Peyer's patch (tissue), 4 donors: ENCODE data around the gene TSR2. TPM values are rescaled to one million over a fixed set of nuclear protein-coding genes. Genes with fewer than 3 reads are reported as not detected.

ENCODE experiments used
- DNase-seq, 3 donors: peaks; one replicate each; pipeline ENCODE4 v3.0.0-alpha.2; 2017 to 2019
- H3K27ac ChIP-seq, 4 donors: fragments of 200-600 bp; sonication (generic); one replicate each; pipeline ENCODE4 v1.5.1; 2016 to 2019
- H3K27me3 ChIP-seq, 2 donors: fragments of 200-600 bp; sonication (generic); one replicate each; pipeline ENCODE4 v1.5.1; 2019
- H3K36me3 ChIP-seq, 3 donors: fragments of 200-600 bp; sonication (generic); one replicate each; pipeline ENCODE4 v1.5.1; 2016 to 2019
- H3K4me1 ChIP-seq, 4 donors: fragments of 200-600 bp; sonication (generic); one replicate each; pipeline ENCODE4 v1.5.1; 2016 to 2019
- H3K4me3 ChIP-seq, 4 donors: fragments of 200-600 bp; sonication (generic); 1 replicate in 3 of 4; 2 replicates in 1 of 4; pipeline ENCODE4 v1.5.1; 2016 to 2019; ENCODE audit warnings: mild to moderate bottlenecking in 1 of 4
- H3K9me3 ChIP-seq, 4 donors: fragments of 200-600 bp; sonication (generic); one replicate each; pipeline ENCODE4 v1.5.1; 2016 to 2019; ENCODE audit warnings: mild to moderate bottlenecking in 1 of 4
- POLR2A ChIP-seq, 2 donors: fragments of 450-650 bp; IDR thresholded peaks; one replicate each; pipeline ENCODE4 v1.5.1; 2017; ENCODE audit warnings: antibody characterized with exemption in 2 of 2, mild to moderate bottlenecking in 2 of 2, moderate library complexity in 2 of 2
- total RNA-seq, 4 donors: library from RNA; depleted of rRNA; stranded (reverse); fragments of >200 nt; gene quantifications; one replicate each; pipeline ENCODE4 v1.1.0, GENCODE V29; 2016
- TF ChIP-seq, protein P1 (sequence below), 6 experiments: fragments of 450-650 bp in 4 of 6; fragments of 200-600 bp in 2 of 6; sonication (generic) in 1 of 6; IDR thresholded peaks; one replicate each; pipeline ENCODE4 v1.5.1; 2017 to 2019; ENCODE audit warnings: antibody characterized with exemption in 6 of 6, mild to moderate bottlenecking in 3 of 6, moderate library complexity in 1 of 6

Gene TSR2
- total RNA-seq: 10 to 100 TPM in 3 of 4 donors, 1 to 10 TPM in 1; 7.9 to 38.8 (median 15.0) TPM

DNA sequence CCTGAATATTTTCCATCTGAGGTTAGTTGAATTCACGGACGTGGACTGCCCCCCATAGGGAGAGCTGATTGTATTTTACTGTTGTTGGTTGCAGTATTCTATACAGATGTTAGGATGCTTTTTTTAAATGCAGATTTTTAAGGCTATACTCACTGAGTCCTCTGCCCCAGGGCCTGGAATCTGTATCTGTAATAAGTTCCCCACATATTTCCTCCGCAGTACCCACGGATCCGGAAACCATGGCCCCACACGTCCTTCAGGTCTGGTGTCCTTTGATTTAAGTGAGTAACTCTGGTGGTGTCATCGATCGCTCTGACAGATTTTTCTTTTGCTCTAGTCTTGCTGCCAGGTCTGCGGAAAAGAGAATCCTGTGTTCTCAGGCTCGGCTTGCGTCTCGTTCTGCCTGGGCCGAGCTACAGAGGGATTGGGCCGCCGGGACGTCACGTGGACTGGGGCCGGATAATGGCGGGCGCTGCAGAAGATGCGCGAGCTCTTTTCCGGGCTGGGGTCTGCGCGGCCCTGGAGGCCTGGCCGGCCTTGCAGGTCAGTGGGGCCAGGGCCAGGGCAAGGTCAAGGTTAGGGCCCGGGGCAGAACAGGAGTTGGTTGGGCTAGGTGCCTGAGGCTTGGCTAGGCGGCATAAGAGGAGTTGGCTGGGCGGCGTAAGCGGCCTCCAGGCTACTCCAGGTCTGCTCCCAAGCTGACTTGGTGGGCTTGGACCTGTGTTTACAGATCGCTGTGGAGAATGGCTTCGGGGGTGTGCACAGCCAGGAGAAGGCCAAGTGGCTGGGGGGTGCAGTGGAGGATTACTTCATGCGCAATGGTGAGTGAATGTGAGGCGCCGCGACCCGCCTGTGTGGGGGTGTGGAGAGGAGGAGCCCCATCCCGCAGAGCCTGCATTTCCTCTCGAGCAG is at the start of gene TSR2:
TSR2 (plus strand) TSS at position 445 of the 912 bp plus-strand sequence; CDS start at position 463, 18 bp downstream.
- no peaks in the 10 kb centered on the region for H3K9me3 ChIP-seq
- H3K4me3 ChIP-seq: peak within 1 kb of the TSS; percentile 73 to 94 (median 76)
- peak; percentile 78 to 91 (median 79) for DNase-seq
- H3K4me1 ChIP-seq: peaks cover 0 to 10% (median 4%) of the 10 kb centered on the region in 4 donors
- no peaks in the 10 kb centered on the region for H3K27me3 ChIP-seq
- H3K36me3 ChIP-seq: no peaks in the 10 kb centered on the region
- peak within 1 kb of the TSS; percentile 32 to 78 (median 51) for H3K27ac ChIP-seq
- TF ChIP-seq POLR2A (IDR thresholded peaks at IDR 0.05): peak; percentile 26 to 32
- TF ChIP-seq, protein P1, sequence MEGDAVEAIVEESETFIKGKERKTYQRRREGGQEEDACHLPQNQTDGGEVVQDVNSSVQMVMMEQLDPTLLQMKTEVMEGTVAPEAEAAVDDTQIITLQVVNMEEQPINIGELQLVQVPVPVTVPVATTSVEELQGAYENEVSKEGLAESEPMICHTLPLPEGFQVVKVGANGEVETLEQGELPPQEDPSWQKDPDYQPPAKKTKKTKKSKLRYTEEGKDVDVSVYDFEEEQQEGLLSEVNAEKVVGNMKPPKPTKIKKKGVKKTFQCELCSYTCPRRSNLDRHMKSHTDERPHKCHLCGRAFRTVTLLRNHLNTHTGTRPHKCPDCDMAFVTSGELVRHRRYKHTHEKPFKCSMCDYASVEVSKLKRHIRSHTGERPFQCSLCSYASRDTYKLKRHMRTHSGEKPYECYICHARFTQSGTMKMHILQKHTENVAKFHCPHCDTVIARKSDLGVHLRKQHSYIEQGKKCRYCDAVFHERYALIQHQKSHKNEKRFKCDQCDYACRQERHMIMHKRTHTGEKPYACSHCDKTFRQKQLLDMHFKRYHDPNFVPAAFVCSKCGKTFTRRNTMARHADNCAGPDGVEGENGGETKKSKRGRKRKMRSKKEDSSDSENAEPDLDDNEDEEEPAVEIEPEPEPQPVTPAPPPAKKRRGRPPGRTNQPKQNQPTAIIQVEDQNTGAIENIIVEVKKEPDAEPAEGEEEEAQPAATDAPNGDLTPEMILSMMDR (IDR thresholded peaks at IDR 0.05): no peak

DNA sequence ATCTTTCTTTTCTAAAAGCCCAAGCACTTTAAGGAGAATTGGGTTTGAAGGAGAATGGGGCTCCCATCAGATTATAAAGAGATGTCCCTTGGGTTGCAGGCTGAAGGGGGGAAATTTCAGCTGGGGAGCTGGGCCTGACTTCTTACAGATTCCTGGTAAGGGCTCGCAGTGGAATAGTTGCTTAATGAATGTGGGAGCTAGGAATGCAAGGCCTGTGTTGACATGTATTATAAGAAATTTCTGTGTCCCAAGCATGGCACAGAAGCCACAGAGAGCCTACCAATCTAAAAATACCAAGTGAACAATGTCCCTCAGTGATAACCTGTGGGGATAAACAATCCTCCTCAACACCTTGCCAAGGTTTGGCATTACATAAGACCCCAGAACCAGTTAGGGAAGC is 43.1 kb upstream of the TSR2 start:
- Histone ChIP-seq H3K4me3 (no peak overlapping the region), H3K4me1 (no peaks in the 10 kb centered on the region), H3K27me3 (no peaks in the 10 kb centered on the region), H3K36me3 (no peaks in the 10 kb centered on the region), H3K9me3 (no peaks in the 10 kb centered on the region), H3K27ac (no peak overlapping the region)
- DNase-seq: no peak
- TF ChIP-seq, protein P1 (IDR thresholded peaks at IDR 0.05): no peak
- TF ChIP-seq POLR2A (IDR thresholded peaks at IDR 0.05): no peak

DNA sequence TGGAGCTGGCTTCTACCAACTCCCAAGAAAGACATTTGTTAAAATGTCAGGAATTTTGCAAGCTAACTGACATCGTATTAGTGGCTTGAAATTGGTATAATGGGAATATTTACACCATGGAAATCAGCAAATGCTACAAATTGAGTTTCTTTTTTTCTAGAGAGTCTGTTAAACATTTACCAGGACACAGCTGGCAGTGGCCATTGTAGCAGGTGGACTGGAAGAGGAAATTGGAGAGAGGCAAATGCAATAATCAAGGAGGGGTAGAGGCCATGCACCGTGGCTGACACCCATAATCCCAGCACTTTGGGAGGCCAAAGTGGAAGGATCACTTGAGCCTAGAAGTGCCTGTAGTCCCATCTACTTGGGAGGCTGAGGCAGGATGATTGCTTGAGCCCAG is 32.9 kb upstream of the TSR2 start:
- Histone ChIP-seq H3K27ac (no peak overlapping the region), H3K4me1 (no peaks in the 10 kb centered on the region), H3K9me3 (no peaks in the 10 kb centered on the region), H3K27me3 (no peaks in the 10 kb centered on the region), H3K4me3 (no peak overlapping the region), H3K36me3 (no peaks in the 10 kb centered on the region)
- no peak for DNase-seq
- TF ChIP-seq, protein P1 (IDR thresholded peaks at IDR 0.05): no peak
- no peak for TF ChIP-seq POLR2A (IDR thresholded peaks at IDR 0.05)

GRCh38 chrX:54411732-54412131 is 28.5 kb upstream of the TSR2 start:
- Histone ChIP-seq H3K27me3 (no peaks in the 10 kb centered on the region), H3K27ac (no peak overlapping the region), H3K36me3 (no peaks in the 10 kb centered on the region), H3K9me3 (no peaks in the 10 kb centered on the region), H3K4me1 (no peaks in the 10 kb centered on the region), H3K4me3 (no peak overlapping the region)
- TF ChIP-seq POLR2A (IDR thresholded peaks at IDR 0.05): no peak
- TF ChIP-seq, protein P1 (IDR thresholded peaks at IDR 0.05): no peak
- DNase-seq: no peak

DNA sequence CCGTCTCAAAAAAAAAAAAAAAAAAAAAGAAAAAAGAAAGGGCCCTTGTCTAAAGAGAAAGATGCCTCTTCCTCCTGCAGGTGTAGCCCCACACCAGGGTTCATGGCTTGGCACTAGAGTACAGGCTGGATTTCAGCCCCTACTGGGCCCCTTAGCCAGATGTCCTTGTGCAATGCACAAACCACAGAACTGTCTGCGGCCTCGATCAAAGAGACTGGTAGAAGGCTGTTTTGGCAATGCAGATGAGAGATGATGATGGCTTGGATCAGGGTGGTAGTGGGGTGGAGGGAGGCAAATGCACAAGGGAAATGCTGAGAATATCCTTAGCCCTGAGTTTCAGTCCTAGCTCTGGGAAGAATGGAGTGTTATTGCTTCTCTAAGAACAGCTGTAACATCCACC is 26.5 kb upstream of the TSR2 start:
- no peak for DNase-seq
- no peaks in the 10 kb centered on the region for H3K27me3 ChIP-seq
- no peak for TF ChIP-seq POLR2A (IDR thresholded peaks at IDR 0.05)
- TF ChIP-seq, protein P1 (IDR thresholded peaks at IDR 0.05): no peak
- H3K4me1 ChIP-seq: no peaks in the 10 kb centered on the region
- H3K9me3 ChIP-seq: no peaks in the 10 kb centered on the region
- no peak overlapping the region for H3K4me3 ChIP-seq
- no peaks in the 10 kb centered on the region for H3K36me3 ChIP-seq
- H3K27ac ChIP-seq: no peak overlapping the region
